ENCODE data around the gene CSMD2.

Gene CSMD2

GRCh38 chr1:33823830-33824229 is 341.2 kb downstream of the CSMD2 start:
- no peak overlapping the region for H2AFZ ChIP-seq (ENCODE audit: low read length)
- no peaks in the 10 kb centered on the region for H3K9me2 ChIP-seq (replicated peaks; ENCODE audit: insufficient read depth, low read length)
- DNase-seq, result no peak
- TF ChIP-seq EZH2 (optimal IDR thresholded peaks at IDR 0.05; ENCODE audit: low read depth, low read length) (no peak), CTCF (IDR thresholded peaks at IDR 0.05; ENCODE audit: low read length) (no peak), EZH2phosphoT487 (IDR thresholded peaks at IDR 0.05; ENCODE audit: low read length) (no peak)
- H3K36me3 ChIP-seq (replicated peaks; ENCODE audit: insufficient read depth, low read length), result no peaks in the 10 kb centered on the region
- peaks cover 33% of the 10 kb centered on the region for H3K27me3 ChIP-seq (replicated peaks; ENCODE audit: insufficient read depth, low read length)
- no peak overlapping the region for H3K4me2 ChIP-seq (ENCODE audit: low read depth, low read length)
- no peaks in the 10 kb centered on the region for H4K20me1 ChIP-seq (ENCODE audit: insufficient read depth, low read length)
- no peaks in the 10 kb centered on the region for H3K4me1 ChIP-seq (ENCODE audit: low read length)
- no peaks in the 10 kb centered on the region for H3F3A ChIP-seq (ENCODE audit: insufficient read depth, low read length)
- H3K9me3 ChIP-seq (replicated peaks; ENCODE audit: insufficient read depth, low read length), result no peaks in the 10 kb centered on the region
- no peak overlapping the region for H3K27ac ChIP-seq (ENCODE audit: low read length)
- H3K9ac ChIP-seq (ENCODE audit: low read length), result no peak overlapping the region
- H3K79me2 ChIP-seq (ENCODE audit: low read length), result no peaks in the 10 kb centered on the region
- H3K4me3 ChIP-seq (ENCODE audit: low read length), result no peak overlapping the region

- Histone ChIP-seq H3K27me3 (replicated peaks; ENCODE audit: insufficient read depth, low read length) (peaks cover 33% of the 10 kb centered on the region), H2AFZ (ENCODE audit: low read length) (no peak overlapping the region), H3K4me2 (ENCODE audit: low read depth, low read length) (no peak overlapping the region), H3K9me3 (replicated peaks; ENCODE audit: insufficient read depth, low read length) (no peaks in the 10 kb centered on the region), H3F3A (ENCODE audit: insufficient read depth, low read length) (no peaks in the 10 kb centered on the region), H4K20me1 (ENCODE audit: insufficient read depth, low read length) (no peaks in the 10 kb centered on the region), H3K4me3 (ENCODE audit: low read length) (no peak overlapping the region), H3K27ac (ENCODE audit: low read length) (no peak overlapping the region), H3K9ac (ENCODE audit: low read length) (no peak overlapping the region), H3K9me2 (replicated peaks; ENCODE audit: insufficient read depth, low read length) (no peaks in the 10 kb centered on the region), H3K4me1 (ENCODE audit: low read length) (no peaks in the 10 kb centered on the region), H3K36me3 (replicated peaks; ENCODE audit: insufficient read depth, low read length) (no peaks in the 10 kb centered on the region), H3K79me2 (ENCODE audit: low read length) (no peaks in the 10 kb centered on the region)
- no peak for DNase-seq
- TF ChIP-seq EZH2 (optimal IDR thresholded peaks at IDR 0.05; ENCODE audit: low read depth, low read length), result no peak
- TF ChIP-seq EZH2phosphoT487 (IDR thresholded peaks at IDR 0.05; ENCODE audit: low read length), result no peak
- TF ChIP-seq CTCF (IDR thresholded peaks at IDR 0.05; ENCODE audit: low read length), result no peak
Measured at GRCh38 chr1:33823401-33823800, 341.6 kb downstream of the CSMD2 start.

GRCh38 chr1:33822396-33822795 is 342.6 kb downstream of the CSMD2 start:
- Histone ChIP-seq H3F3A (ENCODE audit: insufficient read depth, low read length) (no peaks in the 10 kb centered on the region), H3K27me3 (replicated peaks; ENCODE audit: insufficient read depth, low read length) (peaks cover 33% of the 10 kb centered on the region), H3K4me1 (ENCODE audit: low read length) (no peaks in the 10 kb centered on the region), H3K27ac (ENCODE audit: low read length) (no peak overlapping the region), H4K20me1 (ENCODE audit: insufficient read depth, low read length) (no peaks in the 10 kb centered on the region), H3K4me2 (ENCODE audit: low read depth, low read length) (no peak overlapping the region), H3K79me2 (ENCODE audit: low read length) (no peaks in the 10 kb centered on the region), H3K9me3 (replicated peaks; ENCODE audit: insufficient read depth, low read length) (no peaks in the 10 kb centered on the region), H3K9me2 (replicated peaks; ENCODE audit: insufficient read depth, low read length) (no peaks in the 10 kb centered on the region), H3K4me3 (ENCODE audit: low read length) (no peak overlapping the region), H3K36me3 (replicated peaks; ENCODE audit: insufficient read depth, low read length) (no peaks in the 10 kb centered on the region), H3K9ac (ENCODE audit: low read length) (no peak overlapping the region), H2AFZ (ENCODE audit: low read length) (no peak overlapping the region)
- TF ChIP-seq EZH2 (optimal IDR thresholded peaks at IDR 0.05; ENCODE audit: low read depth, low read length) (no peak), CTCF (IDR thresholded peaks at IDR 0.05; ENCODE audit: low read length) (no peak), EZH2phosphoT487 (IDR thresholded peaks at IDR 0.05; ENCODE audit: low read length) (no peak)
- DNase-seq, result no peak

Data from MM.1S (cell line).